GM12891 (cell line): ENCODE measurements around the gene CMSS1.

Source experiments
- DNase-seq: peaks from one replicate; pipeline ENCODE4 v3.0.0; 2011; ENCODE audit warnings: low spot score; ENCODE audit not compliant: insufficient read length
- FAIRE-seq: peaks from 2 replicates; lab custom pipeline; 2011; peaks lifted over from hg19 to GRCh38; lab: Jason Lieb, UNC
- PAX5 ChIP-seq: IDR thresholded peaks from 2 replicates; pipeline ENCODE4 v1.6.1; 2011; ENCODE audit warnings: low read length, moderate library complexity, mild to moderate bottlenecking; ENCODE audit not compliant: insufficient read depth, severe bottlenecking
- POLR2A ChIP-seq: IDR thresholded peaks from 2 replicates; pipeline ENCODE4 v1.6.1; 2011; ENCODE audit warnings: low read depth, low read length, control low read depth
- POLR2AphosphoS5 ChIP-seq: IDR thresholded peaks from 2 replicates; pipeline ENCODE4 v1.6.1; 2011; ENCODE audit warnings: low read depth, low read length, control low read depth
- POU2F2 ChIP-seq: IDR thresholded peaks from 2 replicates; pipeline ENCODE4 v1.6.1; 2011; ENCODE audit warnings: low read depth, mild to moderate bottlenecking, control low read depth, low read length, moderate library complexity
- SPI1 ChIP-seq: IDR thresholded peaks from 2 replicates; pipeline ENCODE4 v1.6.1; 2011; ENCODE audit warnings: low read depth, low read length, control low read depth
- TAF1 ChIP-seq: IDR thresholded peaks from 2 replicates; pipeline ENCODE4 v1.6.1; 2011; ENCODE audit warnings: low read depth, low read length, control low read depth

The CMSS1 gene

DNA sequence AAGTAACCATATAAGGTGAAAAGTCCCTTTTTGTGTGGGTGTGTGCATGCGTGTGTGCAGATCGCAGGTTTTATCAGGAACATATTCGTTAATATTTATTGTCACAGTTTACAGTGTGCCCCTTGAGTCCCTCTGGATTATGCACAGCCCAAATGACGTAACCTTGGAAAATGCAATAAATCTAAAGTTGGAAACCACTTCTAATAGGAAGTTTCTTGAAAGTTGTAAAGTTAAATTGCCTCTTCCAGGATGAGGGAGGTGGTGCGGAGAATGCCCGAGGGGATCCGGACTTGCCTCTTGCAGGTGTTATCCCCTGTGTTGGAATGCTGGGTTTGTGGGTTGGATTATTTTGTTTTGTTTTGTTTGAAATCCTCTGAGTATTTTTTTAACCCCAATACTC is 143.3 kb downstream of the CMSS1 start:
- DNase-seq (no peak), FAIRE-seq (no peak)
- TF ChIP-seq POU2F2 (no peak), SPI1 (no peak)

DNA sequence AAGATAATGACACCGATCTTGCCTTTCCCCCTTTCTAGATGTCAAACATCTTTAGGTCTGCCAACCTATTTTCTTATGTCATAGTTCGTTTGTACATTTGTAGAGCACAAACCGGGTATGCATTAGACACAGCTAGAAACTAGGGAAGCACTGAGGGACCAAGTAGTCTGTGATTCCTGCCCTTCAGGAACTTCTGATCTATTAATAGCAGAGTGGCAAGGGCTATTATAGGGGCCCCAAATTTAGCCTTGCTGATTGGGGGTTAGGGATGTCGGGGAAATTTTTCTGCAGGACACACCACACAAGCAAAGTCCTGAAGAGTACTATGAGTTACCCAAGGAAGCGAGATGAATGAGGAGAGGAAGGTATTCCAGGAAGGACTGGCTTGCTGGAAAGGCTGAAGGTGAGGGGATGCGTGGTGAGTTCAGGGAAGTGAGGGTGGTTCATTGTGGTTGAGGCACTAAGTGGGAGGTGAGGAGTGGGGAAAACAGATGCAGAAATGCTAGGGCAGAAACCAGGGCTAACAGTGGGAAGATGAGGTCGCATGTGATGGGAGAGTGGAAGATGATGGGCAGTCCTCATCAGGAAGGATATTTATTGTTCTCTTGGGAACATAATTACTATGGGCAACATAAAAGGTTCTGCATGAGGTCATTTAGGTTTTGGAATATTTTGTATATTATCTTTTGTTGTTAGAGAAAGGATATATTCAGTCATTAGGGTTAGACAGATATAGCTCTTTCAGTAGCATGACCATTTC is 144.3 kb downstream of the CMSS1 start:
- DNase-seq (no peak), FAIRE-seq (no peak)
- TF ChIP-seq PAX5 (no peak), POLR2A (no peak), POU2F2 (no peak), TAF1 (no peak), POLR2AphosphoS5 (no peak), SPI1 (no peak)

DNA sequence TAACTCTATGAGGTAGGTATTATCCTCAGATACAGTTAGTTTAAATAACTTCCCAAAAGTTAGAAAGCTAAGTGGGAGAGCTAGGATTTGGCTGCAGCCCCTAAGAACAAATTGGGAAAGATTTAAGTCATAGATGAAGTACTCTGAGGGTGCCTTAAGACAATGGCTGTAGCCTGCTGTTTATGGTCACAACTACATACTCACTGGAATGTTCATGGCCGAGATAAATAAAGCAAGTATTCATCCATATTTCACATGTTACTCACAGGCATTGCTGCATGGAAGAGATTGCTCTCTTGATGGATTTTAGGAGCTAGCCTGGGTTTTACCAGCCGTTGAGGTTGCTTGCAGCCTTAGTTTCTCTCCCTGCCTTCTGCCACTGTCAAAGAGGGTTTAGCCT is 145.0 kb downstream of the CMSS1 start:
- TF ChIP-seq POLR2A (no peak), SPI1 (no peak), POLR2AphosphoS5 (no peak), PAX5 (no peak), TAF1 (no peak), POU2F2 (no peak)
- DNase-seq (no peak), FAIRE-seq (no peak)

DNA sequence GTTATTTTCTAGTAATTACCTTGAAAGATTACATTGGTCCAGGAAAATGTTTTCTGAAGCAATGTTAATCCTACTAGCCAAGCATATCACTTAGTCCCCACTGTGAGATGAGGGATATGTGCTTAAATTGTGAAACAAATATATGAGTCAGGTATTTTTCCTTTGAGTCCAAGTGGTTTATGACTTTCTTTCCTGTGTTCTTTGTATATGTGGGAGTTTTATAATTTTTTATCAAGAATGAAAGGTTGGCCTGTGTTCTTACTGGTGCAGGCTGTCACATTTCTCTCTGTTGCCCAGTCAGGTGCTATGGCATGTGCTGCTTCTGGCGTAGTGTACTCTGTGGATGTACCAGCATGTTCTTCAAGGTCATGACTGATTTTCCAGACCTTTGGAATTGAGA is 147.4 kb downstream of the CMSS1 start:
- TF ChIP-seq POLR2AphosphoS5: no peak
- TF ChIP-seq SPI1: no peak
- no peak for TF ChIP-seq TAF1
- no peak for TF ChIP-seq POU2F2
- no peak for TF ChIP-seq POLR2A
- TF ChIP-seq PAX5: no peak
- DNase-seq (no peak), FAIRE-seq (no peak)

DNA sequence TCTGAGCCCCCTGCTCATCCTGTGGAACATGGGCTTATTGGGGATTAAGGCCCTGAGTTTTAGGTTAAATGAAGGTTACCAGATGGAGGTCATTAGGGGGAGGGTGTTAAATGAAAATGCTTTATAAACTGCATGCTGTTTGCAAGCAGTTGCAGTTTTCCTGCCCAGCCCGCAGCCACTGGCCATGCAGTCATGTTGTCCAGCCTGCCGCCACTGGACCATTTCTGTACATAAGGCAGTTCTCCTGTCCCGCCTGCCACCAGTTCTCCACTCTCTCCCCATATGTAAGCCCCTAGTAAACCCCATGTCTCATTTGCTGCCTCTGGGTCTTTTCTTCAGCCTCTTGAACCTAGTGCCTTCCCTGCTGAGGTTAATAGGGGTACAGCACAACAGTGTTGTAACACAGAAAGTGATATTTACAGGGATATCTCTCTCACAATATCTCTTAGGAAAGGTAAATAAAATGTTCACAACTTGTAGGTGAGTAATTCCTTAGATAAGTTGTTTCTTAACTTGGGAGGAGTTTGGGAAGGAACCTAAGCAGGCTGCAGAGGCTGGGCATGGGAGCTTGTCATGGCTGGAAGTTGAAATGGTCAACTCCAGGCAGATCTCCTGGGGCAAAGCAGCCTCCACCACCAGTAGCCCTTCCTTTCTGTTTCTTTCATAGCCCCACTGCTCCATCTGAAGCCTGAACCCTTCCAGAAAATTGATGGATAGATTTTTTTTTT is 148.2 kb downstream of the CMSS1 start:
- no peak for FAIRE-seq
- no peak for TF ChIP-seq SPI1
- TF ChIP-seq PAX5: no peak
- no peak for TF ChIP-seq POLR2A
- no peak for TF ChIP-seq TAF1
- no peak for TF ChIP-seq POU2F2
- TF ChIP-seq POLR2AphosphoS5: no peak
- no peak for DNase-seq

DNA sequence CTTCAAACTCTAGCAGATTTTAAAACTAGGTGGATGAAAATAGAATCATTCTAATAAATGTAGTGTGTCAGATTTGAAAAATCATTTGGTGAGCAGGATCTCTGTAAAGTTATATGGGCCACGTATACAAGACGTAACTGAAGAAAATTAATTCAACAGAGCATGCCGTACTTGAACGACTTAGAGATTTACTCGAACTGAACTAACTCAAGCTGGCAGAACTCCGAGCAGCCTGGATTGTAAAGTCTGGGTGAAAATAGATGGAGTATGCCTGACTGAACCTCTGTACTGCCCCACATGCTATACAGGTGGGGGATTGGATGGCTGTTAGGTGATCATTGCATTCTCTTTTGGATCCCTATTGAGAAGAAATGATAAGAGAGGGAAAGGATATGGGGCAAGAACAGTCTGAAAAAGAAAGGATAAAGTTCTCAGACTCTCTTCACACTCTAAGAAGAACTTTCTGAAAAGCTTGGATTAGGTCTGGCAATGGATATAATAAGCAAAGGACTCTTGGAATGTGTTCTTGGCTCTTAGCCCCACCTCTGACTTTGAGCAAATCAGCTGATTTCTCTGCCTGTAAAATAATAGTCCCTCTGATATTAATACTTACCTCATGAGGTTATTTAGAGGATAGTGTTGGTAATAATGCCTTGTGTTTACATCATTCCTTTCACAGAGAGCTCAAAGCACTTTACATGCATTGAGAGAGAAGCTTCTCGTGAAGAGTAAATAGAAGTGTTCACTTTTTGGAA is 149.2 kb downstream of the CMSS1 start:
- DNase-seq: no peak
- no peak for TF ChIP-seq POLR2A
- no peak for TF ChIP-seq POLR2AphosphoS5
- TF ChIP-seq TAF1: no peak
- no peak for TF ChIP-seq SPI1
- no peak for TF ChIP-seq POU2F2
- no peak for TF ChIP-seq PAX5
- no peak for FAIRE-seq

DNA sequence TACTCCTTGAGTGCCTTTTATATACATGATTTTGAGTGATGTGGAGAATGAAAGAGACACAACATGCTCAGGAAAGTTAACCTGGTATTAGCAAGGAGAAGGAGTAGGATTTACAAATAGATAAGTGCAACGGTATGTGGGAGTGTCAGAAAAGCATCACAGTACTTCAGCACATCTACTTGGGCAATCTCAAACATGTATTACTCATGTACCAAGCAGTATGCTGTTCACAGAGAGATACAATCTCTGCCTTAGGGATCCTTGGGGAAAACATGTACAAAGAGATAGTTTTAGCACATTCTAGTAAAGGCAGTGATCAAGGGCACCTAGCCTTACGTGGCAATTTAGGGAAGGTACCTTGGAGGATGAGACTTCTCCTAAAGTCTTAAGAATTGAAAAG is 150.1 kb downstream of the CMSS1 start:
- FAIRE-seq: no peak
- DNase-seq: no peak

DNA sequence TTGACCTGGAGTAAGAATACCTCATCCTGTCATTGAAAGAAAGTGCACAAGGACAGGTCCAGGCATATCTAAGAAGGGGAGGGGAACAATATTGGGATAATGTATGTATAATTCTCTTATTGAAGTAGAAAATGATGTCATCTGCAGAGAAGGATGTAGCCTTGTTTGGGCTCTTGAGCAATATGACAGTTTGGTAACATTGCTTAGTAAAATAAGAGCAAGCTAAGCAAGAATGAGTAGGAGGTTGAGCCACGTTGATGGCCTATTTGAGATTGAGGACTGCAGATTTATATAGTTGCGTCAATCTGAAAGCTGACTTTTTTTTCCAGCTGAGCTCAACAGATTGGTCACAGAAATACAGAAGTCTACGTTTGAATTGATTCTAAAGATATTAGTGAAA is 151.5 kb downstream of the CMSS1 start:
- peak; percentile 38 for FAIRE-seq
- DNase-seq: no peak
- no peak for TF ChIP-seq TAF1
- no peak for TF ChIP-seq POLR2AphosphoS5
- TF ChIP-seq SPI1: no peak
- no peak for TF ChIP-seq POLR2A
- no peak for TF ChIP-seq PAX5
- TF ChIP-seq POU2F2: no peak

More for the DNA sequence above, 150.1 kb downstream of the CMSS1 start:
- TF ChIP-seq POLR2A (no peak), TAF1 (no peak), POLR2AphosphoS5 (no peak), PAX5 (no peak), POU2F2 (no peak), SPI1 (no peak)

DNA sequence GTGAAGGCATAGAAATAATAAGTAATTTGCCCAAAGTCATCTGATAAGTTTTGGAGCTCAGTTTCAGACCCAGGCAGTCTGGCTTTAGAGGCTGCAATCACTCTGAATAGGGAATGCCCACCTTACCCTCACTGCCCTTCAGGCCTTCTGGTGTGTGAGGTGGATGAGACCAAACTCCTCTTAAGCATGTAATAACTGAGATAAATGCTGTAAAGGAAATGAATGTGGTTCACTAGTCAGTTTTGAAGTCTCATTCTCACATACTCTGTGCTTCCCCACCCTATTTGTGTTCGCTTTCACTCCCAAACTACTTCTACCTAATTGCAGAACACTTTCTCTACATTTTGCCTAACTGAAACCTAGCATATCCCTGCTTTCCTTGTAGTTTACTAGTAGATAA is 152.5 kb downstream of the CMSS1 start:
- DNase-seq (peak; percentile 8), FAIRE-seq (peak; percentile 88)
- TF ChIP-seq PAX5: no peak
- no peak for TF ChIP-seq POLR2A
- TF ChIP-seq POU2F2: no peak
- TF ChIP-seq TAF1: no peak
- TF ChIP-seq POLR2AphosphoS5: no peak
- no peak for TF ChIP-seq SPI1
